NCI-H345 treated with DMSO at 0.1 percent for 48 hours (cell line): ENCODE measurements around the gene DMAC1.

Source experiments
- DNase-seq: peaks from one replicate; lab custom pipeline; 2025; ENCODE audit not compliant: unreplicated experiment; lab: John Stamatoyannopoulos, UW

The DMAC1 gene

DNA sequence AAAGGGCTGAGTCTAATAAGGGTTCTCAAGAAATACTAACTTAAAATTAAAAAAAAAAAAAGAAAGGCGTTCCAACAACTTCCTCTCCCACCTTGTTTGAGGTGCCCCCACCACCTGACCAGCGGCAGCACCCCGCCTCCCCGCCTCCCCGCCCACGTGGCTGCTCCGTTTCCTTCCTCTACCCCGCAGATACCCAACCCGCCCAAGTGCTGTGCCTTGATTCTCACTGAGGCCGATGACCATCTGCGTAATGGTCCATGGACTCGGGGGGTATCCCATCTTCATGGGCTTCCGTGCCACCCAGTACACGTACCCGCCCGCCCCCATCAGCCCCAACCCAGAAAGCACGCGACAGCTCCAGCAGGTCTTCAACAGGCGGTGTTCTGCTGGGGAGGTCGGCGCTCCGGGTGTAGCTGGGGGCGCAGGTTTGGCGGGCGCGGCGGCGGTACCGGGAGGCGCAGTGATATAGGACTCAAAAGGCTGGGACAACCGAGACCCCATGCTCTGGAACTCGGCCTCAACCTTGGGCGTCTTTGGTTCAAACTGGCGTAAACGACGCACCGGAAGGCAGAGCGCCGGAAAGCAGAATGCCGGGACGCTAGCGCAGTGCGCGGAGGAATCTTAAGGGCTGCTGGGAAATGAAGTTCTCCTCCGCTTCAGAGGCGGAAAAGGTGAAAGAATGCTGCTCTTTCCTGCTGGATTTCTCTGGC, at the start of gene DMAC1:
Gene DMAC1, minus strand, starts transcription at position 545 of the 710 bp plus-strand sequence. Its CDS starts 44 bp downstream, at position 501.
- DNase-seq: peak; percentile 86

DNA sequence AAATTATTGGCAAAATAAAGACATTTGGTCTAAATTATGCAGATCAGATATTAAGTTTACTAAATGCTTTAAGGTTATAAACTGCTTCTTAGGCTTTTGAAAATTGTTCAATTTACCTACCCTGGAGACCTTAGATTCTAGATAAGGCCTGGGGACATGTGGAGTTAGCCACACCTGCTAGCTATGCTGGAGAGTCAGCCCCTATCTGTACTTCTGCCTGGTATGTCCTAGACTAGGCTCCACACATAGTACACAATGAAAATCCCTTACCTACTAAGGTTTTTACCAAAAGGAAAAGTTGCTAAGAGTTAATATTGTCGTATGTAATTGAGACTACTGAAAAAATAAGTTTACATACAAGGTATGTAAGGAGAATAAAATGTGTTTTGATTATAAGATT, 49.8 kb upstream of the DMAC1 start:
- no peak for DNase-seq

- DNase-seq: no peak
Observed at GRCh38 chr9:7848498-7848897, 48.9 kb upstream of the DMAC1 start.

DNA sequence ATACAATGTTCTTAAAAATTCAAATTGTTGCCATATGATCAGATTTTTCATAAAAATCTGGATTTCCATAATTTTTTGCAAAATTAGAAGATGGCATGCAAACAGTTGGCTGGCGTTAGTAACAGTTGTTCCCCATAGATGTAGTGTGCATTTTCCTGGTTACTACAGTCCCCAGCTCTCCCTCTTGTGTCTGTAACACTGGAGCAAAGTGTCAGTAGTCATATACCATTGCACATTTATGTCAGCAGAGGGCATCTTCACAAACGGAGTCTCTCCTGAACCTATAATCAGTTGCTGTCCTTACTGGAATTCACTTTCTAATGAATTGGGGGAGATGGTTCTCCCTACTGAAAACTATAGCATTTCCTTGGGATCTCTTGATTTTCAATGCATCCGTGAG, 44.7 kb upstream of the DMAC1 start:
- no peak for DNase-seq

DNA sequence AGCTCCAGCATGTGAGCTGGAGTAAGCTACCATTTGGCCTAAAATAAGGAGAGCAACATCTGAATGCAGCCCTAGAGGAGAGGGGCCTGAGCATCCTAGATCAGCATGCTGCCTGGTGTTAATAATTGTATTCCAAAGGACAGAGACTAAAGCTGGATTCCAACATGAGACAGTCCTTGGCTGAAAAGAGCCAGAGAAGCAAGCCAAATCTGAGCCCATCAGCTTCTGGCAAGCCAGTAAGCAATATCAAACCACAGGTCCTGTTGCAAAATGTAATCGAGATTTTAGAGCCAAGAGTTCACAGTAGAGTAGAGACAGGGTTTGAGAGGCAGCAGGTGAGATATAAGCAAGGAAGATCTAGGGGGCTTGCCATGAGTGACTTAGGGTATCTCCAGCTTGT, 42.3 kb upstream of the DMAC1 start:
- no peak for DNase-seq

GRCh38 chr9:7834531-7834930, 35.0 kb upstream of the DMAC1 start:
- DNase-seq: no peak

GRCh38 chr9:7828334-7828733, 28.8 kb upstream of the DMAC1 start:
- DNase-seq: no peak

GRCh38 chr9:7827792-7828191, 28.2 kb upstream of the DMAC1 start:
- no peak for DNase-seq

- no peak for DNase-seq
Observed at GRCh38 chr9:7827056-7827455, 27.5 kb upstream of the DMAC1 start.

GRCh38 chr9:7823651-7824050, 24.1 kb upstream of the DMAC1 start:
- no peak for DNase-seq

- DNase-seq: no peak
Observed at GRCh38 chr9:7819984-7820383, 20.4 kb upstream of the DMAC1 start.

- no peak for DNase-seq
Observed at GRCh38 chr9:7816021-7816420, 16.4 kb upstream of the DMAC1 start.

DNA sequence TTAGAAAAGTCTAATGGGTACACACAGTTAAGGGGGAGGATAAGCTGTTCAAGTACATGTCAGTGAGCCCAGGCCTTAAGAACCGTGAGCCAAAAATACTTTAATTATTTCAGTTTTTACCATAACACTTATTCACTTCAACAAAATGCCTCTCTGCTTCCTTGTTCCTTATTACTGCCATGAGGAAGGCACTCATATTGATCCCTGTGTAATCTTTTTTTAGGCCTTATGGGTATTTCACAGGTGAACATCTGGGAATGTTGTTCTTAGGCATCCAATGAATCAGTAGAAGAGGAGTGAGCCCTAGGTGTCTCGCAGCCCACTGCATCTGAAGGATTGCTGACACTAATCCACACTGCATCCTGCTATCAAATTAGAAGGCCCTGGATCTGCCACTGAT, 13.5 kb upstream of the DMAC1 start:
- no peak for DNase-seq

GRCh38 chr9:7811677-7812076, 12.1 kb upstream of the DMAC1 start:
- no peak for DNase-seq

GRCh38 chr9:7802666-7803065, 3.1 kb upstream of the DMAC1 start:
- DNase-seq: no peak

DNA sequence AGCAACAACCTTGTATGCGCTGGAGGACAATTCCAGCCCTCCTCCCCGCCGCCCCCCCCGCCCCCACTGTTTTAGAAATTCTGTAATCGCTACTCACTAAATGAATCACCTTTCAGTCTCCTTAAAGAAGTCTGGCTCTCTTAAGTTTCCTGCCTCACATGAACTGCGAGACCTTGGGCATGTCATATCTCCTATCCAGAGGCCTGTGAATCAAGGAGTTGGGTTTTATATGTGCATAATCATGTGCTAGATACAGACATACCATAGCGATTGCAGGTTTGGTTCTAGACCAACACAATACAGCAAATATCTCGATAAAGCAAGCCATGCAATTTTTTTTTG, 337 bp upstream of the DMAC1 start:
- DNase-seq: no peak

DNA sequence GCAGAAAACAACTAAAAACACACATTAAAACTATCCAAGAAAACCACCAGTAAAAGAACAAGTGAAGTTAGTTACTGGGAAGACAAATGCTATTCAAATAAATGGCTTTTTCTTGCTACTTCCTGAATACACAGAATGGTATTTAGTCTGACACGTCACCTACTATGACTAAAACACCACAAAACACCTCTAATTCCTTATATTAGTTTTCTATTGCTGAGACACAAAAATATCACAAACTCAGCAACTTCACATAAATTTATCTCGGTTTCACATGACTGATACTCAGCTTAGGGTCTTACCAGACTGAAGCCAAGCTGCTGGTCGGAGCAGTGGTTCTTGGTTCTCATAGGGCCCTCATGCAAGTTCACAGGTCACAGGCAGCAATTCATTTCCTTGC, 5.4 kb downstream of the DMAC1 start:
- no peak for DNase-seq

GRCh38 chr9:7791394-7791793, 8.2 kb downstream of the DMAC1 start:
- DNase-seq: peak; percentile 72

- no peak for DNase-seq
Observed at GRCh38 chr9:7790819-7791182, 8.8 kb downstream of the DMAC1 start.

DNA sequence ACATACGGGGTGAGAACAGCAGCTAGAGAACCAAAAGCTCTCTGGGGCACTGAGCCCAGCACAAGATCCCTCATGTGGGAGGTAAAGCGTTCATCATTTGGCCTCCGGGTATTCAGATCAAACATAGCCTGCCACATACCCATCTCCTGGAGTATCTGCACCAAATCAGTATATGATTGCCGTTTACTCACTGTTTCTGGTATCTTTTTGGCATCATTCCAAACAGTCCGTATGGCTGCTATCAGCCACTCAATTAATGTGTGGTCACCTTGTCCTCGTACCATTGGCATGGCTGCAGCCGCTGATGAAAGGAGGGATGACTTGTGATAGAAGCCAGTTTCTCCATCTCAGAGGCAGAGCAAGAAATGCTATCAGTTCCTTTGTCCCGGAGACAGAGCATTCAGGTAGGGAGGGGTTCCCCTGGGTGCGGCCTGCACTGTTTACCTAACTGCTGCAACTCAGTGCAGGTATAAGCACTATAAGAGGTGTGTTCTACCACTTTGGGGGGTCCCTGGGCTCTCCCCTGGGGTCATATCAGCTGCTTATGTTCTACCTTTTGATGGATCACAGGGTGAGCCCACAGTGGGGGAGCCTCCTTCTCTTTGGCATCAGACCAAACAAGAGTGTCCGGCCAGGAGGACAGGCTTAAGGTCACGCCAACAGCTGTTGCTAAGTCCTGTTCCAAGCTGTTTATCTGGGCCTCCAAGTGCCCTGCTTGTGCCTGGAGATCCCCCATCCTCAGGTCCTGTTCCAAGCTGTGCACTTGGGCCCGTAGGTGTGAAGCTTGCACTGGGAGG, 9.4 kb downstream of the DMAC1 start:
- peak; percentile 28 for DNase-seq

DNA sequence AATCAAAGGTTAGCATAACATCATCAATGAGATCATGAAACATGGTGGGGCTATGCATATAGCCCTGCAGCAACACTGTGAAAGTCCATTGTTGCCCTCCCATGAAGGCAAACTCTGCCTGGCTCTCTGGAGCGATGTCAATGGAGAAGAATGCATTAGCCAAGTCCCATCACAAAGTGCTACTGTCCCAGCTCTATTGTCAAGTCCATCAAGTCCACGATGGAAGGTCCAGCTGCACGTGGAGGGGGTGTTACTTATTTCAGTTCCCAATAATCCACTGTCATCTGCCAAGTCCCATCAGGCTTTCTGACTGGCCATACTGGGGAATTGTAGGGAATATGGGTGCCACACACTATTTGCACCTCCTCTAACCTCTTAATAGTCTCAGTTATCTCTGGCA, 10.8 kb downstream of the DMAC1 start:
- no peak for DNase-seq

DNA sequence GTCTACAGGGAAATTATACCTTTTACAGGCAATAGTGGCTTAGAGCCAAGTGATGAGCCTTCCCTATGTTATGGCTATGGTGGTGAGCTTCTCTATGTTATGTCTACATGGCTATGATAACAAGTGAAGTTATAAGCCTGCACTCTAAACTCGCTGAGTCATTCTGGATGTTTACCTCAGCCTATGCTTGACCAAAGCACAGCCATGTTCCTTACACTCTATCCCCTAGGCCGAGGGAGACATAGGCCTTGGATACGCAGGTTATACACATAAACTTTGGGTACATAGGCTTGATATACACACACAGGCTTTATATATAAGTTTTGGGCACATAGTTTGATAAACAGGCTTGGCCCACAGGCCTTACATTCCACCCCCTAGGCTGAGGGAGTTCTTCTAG, 13.8 kb downstream of the DMAC1 start:
- no peak for DNase-seq

DNA sequence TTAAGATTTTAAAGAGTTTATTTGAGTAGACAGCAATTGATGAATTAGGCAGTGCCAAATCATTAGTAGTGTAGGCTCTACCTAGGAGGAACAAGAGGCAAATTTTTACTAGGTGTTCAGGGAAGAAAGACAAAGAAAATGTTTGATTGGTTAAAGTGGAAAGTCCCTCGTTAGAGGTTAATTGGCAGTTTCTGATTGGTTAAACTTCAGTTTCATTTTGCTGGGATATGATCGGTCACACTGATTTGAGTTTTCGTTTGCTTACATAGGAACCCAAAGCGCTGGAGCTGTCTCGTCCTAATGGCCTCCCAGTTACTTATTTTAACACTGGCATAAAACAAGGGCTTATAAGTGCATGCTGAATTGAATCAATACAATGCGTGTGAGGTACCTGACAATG, 15.1 kb downstream of the DMAC1 start:
- DNase-seq: no peak
